H9 (cell line): Measurements from ENCODE around the gene PRR33. TPM values are rescaled to one million over a fixed set of nuclear protein-coding genes. Genes with fewer than 3 reads are reported as not detected.

Experiments used
- DNase-seq: peaks from one replicate; pipeline ENCODE4 v3.0.0-alpha.2; 2017
- H2AFZ ChIP-seq: one replicate; pipeline ENCODE4 v1.6.1; 2013; ENCODE audit warnings: mild to moderate bottlenecking, low read length, control low read depth, moderate library complexity
- H2AK5ac ChIP-seq: 2 replicates; pipeline ENCODE4 v1.6.1; 2013; ENCODE audit warnings: low read length, control low read depth, mixed read lengths; ENCODE audit not compliant: insufficient read length
- H2BK120ac ChIP-seq: one replicate; pipeline ENCODE4 v1.6.1; 2013; ENCODE audit warnings: low read depth, mild to moderate bottlenecking, low read length, control low read depth, inconsistent platforms; ENCODE audit not compliant: poor library complexity, severe bottlenecking
- H2BK12ac ChIP-seq: 2 replicates; pipeline ENCODE4 v1.6.1; 2013; ENCODE audit warnings: low read length, control low read depth, mixed read lengths, low read depth; ENCODE audit not compliant: insufficient read length
- H2BK15ac ChIP-seq: 2 replicates; pipeline ENCODE4 v1.6.1; 2013; ENCODE audit warnings: low read depth, low read length, control low read depth
- H2BK20ac ChIP-seq: one replicate; pipeline ENCODE4 v1.6.1; 2013; ENCODE audit warnings: low read depth, mild to moderate bottlenecking, low read length, control low read depth, inconsistent platforms; ENCODE audit not compliant: poor library complexity, severe bottlenecking
- H2BK5ac ChIP-seq: 2 replicates; pipeline ENCODE4 v1.6.1; 2013; ENCODE audit warnings: low read length, control low read depth, mixed read lengths; ENCODE audit not compliant: insufficient read length
- H3K14ac ChIP-seq: 2 replicates; pipeline ENCODE4 v1.6.1; 2013; ENCODE audit warnings: low read length, control low read depth; ENCODE audit not compliant: insufficient read depth
- H3K18ac ChIP-seq: 2 replicates; pipeline ENCODE4 v1.6.1; 2013; ENCODE audit warnings: low read depth, mild to moderate bottlenecking, mixed read lengths, low read length, control low read depth; ENCODE audit not compliant: insufficient read length
- H3K23ac ChIP-seq: 2 replicates; pipeline ENCODE4 v1.6.1; 2013; ENCODE audit warnings: low read length, control low read depth, mixed read lengths, low read depth; ENCODE audit not compliant: insufficient read length
- H3K23me2 ChIP-seq: 2 replicates; pipeline ENCODE4 v1.6.1; 2013; ENCODE audit warnings: low read depth, mild to moderate bottlenecking, mixed read lengths, low read length, control low read depth; ENCODE audit not compliant: insufficient read length, poor library complexity, severe bottlenecking
- H3K27ac ChIP-seq: 2 replicates; pipeline ENCODE4 v1.5.1; 2013; ENCODE audit warnings: low read length, control low read depth, mixed read lengths, low read depth; ENCODE audit not compliant: insufficient read length
- H3K27me3 ChIP-seq: 2 replicates; pipeline ENCODE4 v1.6.1; 2013; ENCODE audit warnings: low read length, control low read depth, inconsistent platforms; ENCODE audit not compliant: insufficient read depth
- H3K4ac ChIP-seq: 2 replicates; pipeline ENCODE4 v1.6.1; 2013; ENCODE audit warnings: low read depth, mild to moderate bottlenecking, control low read depth, inconsistent platforms, low read length, moderate library complexity
- H3K4me1 ChIP-seq: 2 replicates; pipeline ENCODE4 v1.6.1; 2013; ENCODE audit warnings: low read length, control low read depth, inconsistent platforms; ENCODE audit not compliant: insufficient read depth
- H3K4me2 ChIP-seq: 2 replicates; pipeline ENCODE4 v1.6.1; 2013; ENCODE audit warnings: low read length, control low read depth, mixed read lengths; ENCODE audit not compliant: insufficient read length, insufficient read depth
- H3K56ac ChIP-seq: 2 replicates; pipeline ENCODE4 v1.6.1; 2013; ENCODE audit warnings: low read depth, mild to moderate bottlenecking, mixed read lengths, low read length, control low read depth; ENCODE audit not compliant: insufficient read length
- H3K79me1 ChIP-seq: 2 replicates; pipeline ENCODE4 v1.6.1; 2013; ENCODE audit warnings: low read depth, mild to moderate bottlenecking, moderate library complexity, low read length, control low read depth, inconsistent platforms; ENCODE audit not compliant: insufficient read depth, poor library complexity, severe bottlenecking
- H3K79me2 ChIP-seq: 2 replicates; pipeline ENCODE4 v1.6.1; 2013; ENCODE audit warnings: low read length, control low read depth, inconsistent platforms; ENCODE audit not compliant: insufficient read depth
- H3K9ac ChIP-seq: 2 replicates; pipeline ENCODE4 v1.6.1; 2013; ENCODE audit warnings: low read length, control low read depth, mixed read lengths; ENCODE audit not compliant: insufficient read length; ENCODE audit errors: extremely low read depth
- H3K9me3 ChIP-seq: one replicate; pipeline ENCODE4 v1.6.1; 2013; ENCODE audit warnings: low read depth, low read length, inconsistent platforms; ENCODE audit not compliant: control insufficient read depth
- H3T11ph ChIP-seq: one replicate; pipeline ENCODE4 v1.6.1; 2013; ENCODE audit warnings: mild to moderate bottlenecking, low read length, control low read depth, inconsistent platforms
- H4K20me1 ChIP-seq: one replicate; pipeline ENCODE4 v1.6.1; 2013; ENCODE audit not compliant: control insufficient read depth, insufficient read length, insufficient read depth
- H4K5ac ChIP-seq: 2 replicates; pipeline ENCODE4 v1.6.1; 2013; ENCODE audit warnings: low read depth, mild to moderate bottlenecking, mixed read lengths, low read length, control low read depth; ENCODE audit not compliant: insufficient read length
- H4K8ac ChIP-seq: replicated peaks from 2 replicates; pipeline ENCODE4 v1.6.1; 2013; ENCODE audit warnings: low read length, control low read depth, mixed read lengths, low read depth; ENCODE audit not compliant: insufficient read length
- H4K91ac ChIP-seq: 2 replicates; pipeline ENCODE4 v1.6.1; 2013; ENCODE audit warnings: low read depth, mild to moderate bottlenecking, moderate library complexity, mixed read lengths, low read length, control low read depth; ENCODE audit not compliant: insufficient read length
- H3K27ac Mint-ChIP-seq, 3 experiments: 2 replicates in 2 of 3; 3 replicates in 1 of 3; pipeline ENCODE4 v1.8.0; 2020 to 2021; ENCODE audit warnings: mixed read lengths in 3 of 3, mild to moderate bottlenecking in 1 of 3, moderate library complexity in 1 of 3
- H3K27me3 Mint-ChIP-seq: 2 replicates; pipeline ENCODE4 v1.8.0; 2021; ENCODE audit warnings: low read depth, mild to moderate bottlenecking, moderate library complexity, mixed read lengths
- H3K36me3 Mint-ChIP-seq, 3 experiments: 2 replicates in 2 of 3; 3 replicates in 1 of 3; pipeline ENCODE4 v1.8.0; 2020 to 2021; ENCODE audit warnings: low read depth in 3 of 3, mixed read lengths in 3 of 3; ENCODE audit not compliant: insufficient read depth in 1 of 3
- H3K4me1 Mint-ChIP-seq, 2 experiments: 2 replicates each; pipeline ENCODE4 v1.8.0; 2020; ENCODE audit warnings: mixed read lengths in 2 of 2
- H3K4me3 Mint-ChIP-seq, 2 experiments: 2 replicates in 1 of 2; 3 replicates in 1 of 2; pipeline ENCODE4 v1.8.0; 2020 to 2021; ENCODE audit warnings: mild to moderate bottlenecking in 2 of 2, mixed read lengths in 2 of 2, moderate library complexity in 1 of 2
- H3K9me3 Mint-ChIP-seq, 2 experiments: 2 replicates in 1 of 2; 3 replicates in 1 of 2; pipeline ENCODE4 v1.8.0; 2020; ENCODE audit warnings: mild to moderate bottlenecking in 2 of 2, mixed read lengths in 2 of 2, moderate library complexity in 1 of 2
- WGBS: extraction: QIAGEN DNeasy Blood & Tissue Kit; methylation state at CpG from one replicate; pipeline ENCODE4 v1.1.7; 2013; ENCODE audit warnings: missing lambda C conversion rate, low lambda C conversion rate, mixed read lengths; ENCODE audit not compliant: insufficient read length; ENCODE audit errors: extremely low coverage; 5-methylcytosine and 5-hydroxymethylcytosine counted together
- total RNA-seq: library from RNA; stranded (reverse); gene quantifications from 2 replicates; pipeline ENCODE4 v1.2.1, GENCODE V29; 2021
- TF ChIP-seq, protein P1 (sequence below): fragments of 200-600 bp; sonication (generic); conservative IDR thresholded peaks from 3 replicates; pipeline ENCODE4 v1.8.0; 2021; ENCODE audit warnings: antibody characterized with exemption, mild to moderate bottlenecking

The PRR33 gene
- total RNA-seq, 1 experiment from 2014 or later = not detected

DNA sequence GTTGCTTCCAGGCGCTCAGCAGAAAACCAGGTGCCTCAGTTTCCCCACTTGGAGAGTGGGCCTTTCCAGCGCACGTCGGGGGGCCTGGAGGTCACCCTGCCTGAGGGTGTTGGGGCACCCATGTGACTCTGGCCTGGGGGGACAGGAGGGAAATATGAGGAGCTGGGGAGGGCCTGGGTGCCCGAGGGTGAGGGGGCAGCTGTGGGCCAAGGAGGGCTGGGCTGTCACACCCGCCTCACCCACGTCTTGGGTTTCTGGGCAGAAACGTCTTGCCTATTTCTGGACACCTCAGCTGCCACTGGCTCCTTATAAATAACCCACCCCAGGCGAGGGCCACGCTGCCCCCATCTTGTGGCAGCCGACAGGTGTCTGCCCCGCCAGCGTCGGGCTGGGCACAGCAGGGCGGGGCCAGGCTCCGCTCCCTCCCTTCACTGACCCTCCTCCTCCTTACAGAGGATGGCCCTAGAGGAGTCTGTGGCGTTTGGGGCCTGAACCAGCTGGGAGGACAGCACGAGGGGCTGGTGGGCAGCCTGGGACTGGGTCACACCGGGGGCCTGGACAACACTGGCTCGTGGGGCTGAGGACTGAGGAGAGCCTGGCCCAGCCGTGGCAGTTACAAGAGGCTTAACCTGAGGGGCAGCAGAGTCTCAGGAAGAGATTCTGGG, 29.3 kb upstream of the PRR33 start:
- DNase-seq = no peak
- no peak overlapping the region for H4K8ac ChIP-seq
- peaks cover 3 to 6% of the 10 kb centered on the region in 2 experiments; a peak in 3 of 4 replicates for H3K4me1 Mint-ChIP-seq
- H4K20me1 ChIP-seq = no peaks in the 10 kb centered on the region
- no peak overlapping the region; the same call in 1 of the 2 replicates for H3K14ac ChIP-seq
- no peak overlapping the region for H3K4me3 Mint-ChIP-seq
- no peak overlapping the region for H4K91ac ChIP-seq
- peak overlapping the region in 1 of 3 experiments; percentile 76; a peak in 1 of 7 replicates for H3K27ac Mint-ChIP-seq
- TF ChIP-seq, protein P1, sequence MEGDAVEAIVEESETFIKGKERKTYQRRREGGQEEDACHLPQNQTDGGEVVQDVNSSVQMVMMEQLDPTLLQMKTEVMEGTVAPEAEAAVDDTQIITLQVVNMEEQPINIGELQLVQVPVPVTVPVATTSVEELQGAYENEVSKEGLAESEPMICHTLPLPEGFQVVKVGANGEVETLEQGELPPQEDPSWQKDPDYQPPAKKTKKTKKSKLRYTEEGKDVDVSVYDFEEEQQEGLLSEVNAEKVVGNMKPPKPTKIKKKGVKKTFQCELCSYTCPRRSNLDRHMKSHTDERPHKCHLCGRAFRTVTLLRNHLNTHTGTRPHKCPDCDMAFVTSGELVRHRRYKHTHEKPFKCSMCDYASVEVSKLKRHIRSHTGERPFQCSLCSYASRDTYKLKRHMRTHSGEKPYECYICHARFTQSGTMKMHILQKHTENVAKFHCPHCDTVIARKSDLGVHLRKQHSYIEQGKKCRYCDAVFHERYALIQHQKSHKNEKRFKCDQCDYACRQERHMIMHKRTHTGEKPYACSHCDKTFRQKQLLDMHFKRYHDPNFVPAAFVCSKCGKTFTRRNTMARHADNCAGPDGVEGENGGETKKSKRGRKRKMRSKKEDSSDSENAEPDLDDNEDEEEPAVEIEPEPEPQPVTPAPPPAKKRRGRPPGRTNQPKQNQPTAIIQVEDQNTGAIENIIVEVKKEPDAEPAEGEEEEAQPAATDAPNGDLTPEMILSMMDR = no peak
- H3K23ac ChIP-seq = no peak overlapping the region
- no CpG with 5 or more reads among the region's 21 CpGs for WGBS
- H2BK15ac ChIP-seq = no peak overlapping the region
- H2BK20ac ChIP-seq = no peak overlapping the region
- H3K79me1 ChIP-seq = no peaks in the 10 kb centered on the region
- H3K9me3 ChIP-seq = no peaks in the 10 kb centered on the region
- H3K4ac ChIP-seq = no peak overlapping the region
- no peaks in the 10 kb centered on the region for H3K36me3 Mint-ChIP-seq
- H3K4me1 ChIP-seq = no peaks in the 10 kb centered on the region
- H2BK120ac ChIP-seq = no peak overlapping the region
- no peaks in the 10 kb centered on the region for H3K23me2 ChIP-seq
- H3K4me2 ChIP-seq = no peak overlapping the region
- peaks cover 13% of the 10 kb centered on the region for H3K27me3 Mint-ChIP-seq
- H4K5ac ChIP-seq = no peak overlapping the region
- H3K9me3 Mint-ChIP-seq = no peaks in the 10 kb centered on the region; a peak in 1 of 5 replicates
- no peak overlapping the region for H3K18ac ChIP-seq
- no peak overlapping the region for H3T11ph ChIP-seq
- H3K27me3 ChIP-seq = no peaks in the 10 kb centered on the region
- no peak overlapping the region for H3K27ac ChIP-seq
- H3K9ac ChIP-seq = no peak overlapping the region
- H2AFZ ChIP-seq = no peak overlapping the region
- no peak overlapping the region for H2BK12ac ChIP-seq
- no peaks in the 10 kb centered on the region for H3K79me2 ChIP-seq
- H2BK5ac ChIP-seq = no peak overlapping the region
- no peak overlapping the region for H3K56ac ChIP-seq
- no peak overlapping the region for H2AK5ac ChIP-seq
